Measurements from ENCODE around the gene WRAP53.

The WRAP53 gene

DNA sequence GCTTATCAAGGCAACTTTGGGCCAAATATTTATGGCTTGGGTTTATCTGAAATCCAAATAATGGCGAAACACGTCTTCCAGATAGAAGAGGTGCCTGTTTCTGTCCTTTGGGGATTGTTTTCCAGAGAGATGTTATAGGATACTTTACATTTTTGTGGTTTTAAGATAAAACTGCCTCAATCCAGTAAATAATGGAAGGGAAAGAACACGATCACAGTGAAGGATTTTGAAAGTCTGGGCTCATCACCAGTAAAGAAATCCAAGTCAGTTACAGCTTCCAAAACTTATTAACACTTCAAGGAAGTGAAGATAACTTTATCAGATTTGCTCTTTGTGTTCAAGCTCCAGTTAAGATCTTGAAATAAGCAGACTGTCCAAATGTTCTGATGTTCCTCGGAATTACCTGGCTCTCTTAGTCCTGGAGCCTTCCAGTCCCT, 59.4 kb downstream of the WRAP53 start:
- no peak for DNase-seq

DNA sequence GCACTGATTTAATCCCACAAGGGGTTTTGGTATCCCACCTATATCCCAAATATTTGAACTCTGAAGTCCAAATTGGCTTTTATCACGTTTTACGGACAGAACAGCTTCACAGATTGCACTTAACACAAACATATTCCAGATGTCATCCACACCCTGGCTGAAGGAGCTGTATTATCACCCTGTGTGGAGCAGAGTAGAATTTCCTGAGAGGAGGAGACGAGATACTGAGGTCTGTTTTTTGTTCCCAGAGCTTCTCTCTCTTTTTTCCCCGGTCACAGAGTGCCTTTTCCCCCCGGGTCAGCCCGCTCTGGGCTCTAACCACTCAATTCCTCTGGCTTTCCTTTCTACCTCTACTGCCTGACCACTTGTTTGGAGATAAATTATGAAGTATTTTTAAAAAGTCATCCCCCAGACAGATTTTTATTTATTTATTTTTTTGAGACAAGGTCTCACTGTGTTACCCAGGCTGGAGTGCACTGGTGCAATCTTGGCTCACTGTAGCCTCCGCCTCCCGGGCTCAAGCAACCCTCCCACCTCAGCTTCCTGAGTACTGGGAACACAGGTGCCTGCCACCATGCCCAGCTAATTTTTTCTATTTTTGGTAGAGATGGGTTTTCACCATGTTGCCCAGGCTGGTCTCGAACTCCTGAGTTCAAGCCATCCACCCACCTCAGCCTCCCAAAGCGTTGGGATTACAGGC, 59.9 kb downstream of the WRAP53 start:
- DNase-seq = no peak

DNA sequence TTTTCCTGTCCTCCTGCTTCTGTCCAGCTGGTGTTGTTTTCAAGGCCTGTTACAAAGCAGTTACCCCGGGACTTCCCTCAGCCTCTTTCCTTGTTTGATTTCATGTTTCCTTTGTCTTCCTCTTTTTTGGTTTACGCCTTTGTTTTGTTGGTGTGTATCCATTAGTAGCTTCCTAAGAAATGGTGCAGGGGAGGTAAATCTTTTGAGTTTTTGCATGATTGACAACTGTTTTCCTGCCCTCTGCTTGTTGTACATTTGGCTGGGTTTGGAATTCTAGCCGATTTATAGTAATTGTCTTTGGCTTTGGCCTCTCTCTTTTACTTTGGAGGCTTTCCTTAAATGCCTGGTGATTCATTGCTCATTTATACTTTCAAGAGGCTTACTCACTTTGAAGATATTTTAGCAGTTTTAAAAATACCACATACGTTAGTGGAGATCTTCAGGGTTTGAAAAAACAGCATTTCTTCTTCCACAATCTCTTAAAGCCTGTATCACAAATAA, 62.1 kb downstream of the WRAP53 start:
- DNase-seq = peak; percentile 14

Data from NCI-H446 treated with DMSO at 0.1 percent for 48 hours (cell line).